ENCODE measurements around the gene PSMD14.
"Not testable (repeated sequence)": the region's sequence is repeated elsewhere in the genome, so short reads cannot be mapped to it uniquely, and the experiment has no call there.

PSMD14 gene

DNA sequence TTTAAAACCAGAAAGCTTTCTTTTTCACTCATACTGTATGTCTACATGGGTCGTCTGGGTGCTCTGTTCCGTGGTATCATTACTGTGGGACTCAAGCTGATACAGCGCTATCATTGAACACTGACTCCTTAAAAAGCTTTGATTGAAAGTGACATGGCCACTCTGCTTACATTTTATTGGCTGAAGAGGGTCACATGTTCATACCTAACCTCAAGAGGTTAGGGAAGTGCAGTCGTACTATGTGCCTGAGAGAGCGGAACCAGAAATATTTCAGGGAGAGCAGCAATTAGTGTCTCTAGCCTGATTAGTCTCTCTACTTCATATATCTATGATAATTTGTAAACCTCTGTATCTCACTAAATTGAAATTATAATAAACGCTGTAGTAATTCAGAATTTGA lies 43.5 kb downstream of the PSMD14 start:
- no peak for ATAC-seq (replicated peaks)
- Mint-ChIP-seq H3K9me3 (no peaks in the 10 kb centered on the region), H3K36me3 (ENCODE audit: insufficient read depth) (peaks cover 2% of the 10 kb centered on the region), H3K27ac (no peak overlapping the region), H3K27me3 (no peaks in the 10 kb centered on the region), H3K4me3 (no peak overlapping the region), H3K4me1 (ENCODE audit: low read depth in 2 of 2) (peaks cover 27 to 42% of the 10 kb centered on the region in 2 donors)
- DNase-seq: no peak

DNA sequence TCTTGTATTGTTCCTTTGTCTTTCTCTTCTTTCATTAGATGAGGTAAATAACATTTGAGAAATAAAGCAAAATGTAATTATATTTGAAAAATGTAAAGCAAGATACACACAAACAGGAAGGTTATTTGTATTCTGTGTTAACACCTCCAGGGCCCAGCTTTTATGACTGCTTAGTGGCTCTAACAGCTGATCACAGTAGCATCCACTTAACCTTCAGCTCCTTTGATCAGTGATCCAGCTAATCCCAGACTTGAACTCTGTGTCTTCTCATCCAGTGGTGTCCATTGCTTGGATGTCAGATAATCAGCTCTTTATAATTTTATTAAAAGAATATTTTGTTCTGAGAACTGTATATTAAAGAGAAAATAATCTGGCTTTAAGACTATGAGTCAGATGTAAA lies 44.5 kb downstream of the PSMD14 start:
- Mint-ChIP-seq H3K36me3 (ENCODE audit: insufficient read depth) (peaks cover 2% of the 10 kb centered on the region), H3K27ac (no peak overlapping the region)
- no peak for ATAC-seq (replicated peaks)

DNA sequence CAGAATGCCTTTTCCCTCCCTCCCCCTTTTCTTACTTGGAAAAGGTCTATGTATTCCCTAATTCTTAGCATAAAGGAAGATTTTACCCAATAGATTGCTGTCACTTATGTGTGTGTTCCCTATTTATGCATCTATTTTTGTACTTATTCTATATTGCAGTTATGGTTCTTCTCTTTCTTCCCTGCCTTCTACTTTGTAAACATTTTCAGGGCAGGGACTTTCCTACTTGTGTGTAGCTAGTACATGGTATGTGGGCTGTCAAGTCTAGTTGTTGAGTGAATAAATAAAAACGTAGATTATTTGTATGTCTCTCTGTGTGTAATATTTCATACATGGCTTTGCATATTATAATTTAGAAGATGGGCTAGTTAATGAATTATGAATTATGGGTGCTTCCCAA lies 45.3 kb downstream of the PSMD14 start:
- Mint-ChIP-seq H3K27ac (no peak overlapping the region), H3K4me3 (no peak overlapping the region), H3K27me3 (no peaks in the 10 kb centered on the region), H3K4me1 (ENCODE audit: low read depth in 2 of 2) (peaks cover 24 to 36% of the 10 kb centered on the region in 2 donors), H3K36me3 (ENCODE audit: insufficient read depth) (peaks cover 2% of the 10 kb centered on the region), H3K9me3 (no peaks in the 10 kb centered on the region)
- no peak for ATAC-seq (replicated peaks)
- no peak for DNase-seq

More for the DNA sequence above, 44.5 kb downstream of the PSMD14 start:
- no peak for DNase-seq
- Mint-ChIP-seq H3K27me3 (no peaks in the 10 kb centered on the region), H3K9me3 (no peaks in the 10 kb centered on the region), H3K4me1 (ENCODE audit: low read depth in 2 of 2) (peaks cover 24 to 36% of the 10 kb centered on the region in 2 donors), H3K4me3 (no peak overlapping the region)

DNA sequence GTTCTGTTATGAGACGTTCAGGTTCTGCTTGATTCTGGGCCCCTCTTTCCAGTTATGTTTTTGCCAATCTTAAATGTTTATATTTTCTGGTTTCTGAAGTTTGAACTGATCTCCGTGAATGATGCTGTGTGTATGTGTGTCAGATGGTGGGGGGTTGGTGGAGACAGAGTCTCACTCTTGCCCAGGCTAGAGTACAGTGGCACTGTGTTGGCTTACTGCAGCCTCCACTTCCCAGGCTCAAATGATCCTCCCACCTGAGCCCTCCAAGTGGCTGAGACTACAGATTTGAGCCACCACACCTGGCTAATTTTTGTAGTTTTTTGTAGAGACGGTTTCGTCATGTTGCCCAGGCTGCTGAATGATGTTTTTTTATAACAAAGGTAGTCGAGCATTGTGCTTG lies 45.9 kb downstream of the PSMD14 start:
- Mint-ChIP-seq H3K4me3 (no peak overlapping the region), H3K36me3 (ENCODE audit: insufficient read depth) (peaks cover 2% of the 10 kb centered on the region), H3K27ac (peak overlapping the region; percentile 4 to 33), H3K27me3 (no peaks in the 10 kb centered on the region), H3K4me1 (ENCODE audit: low read depth in 2 of 2) (peaks cover 22 to 33% of the 10 kb centered on the region in 2 donors), H3K9me3 (no peaks in the 10 kb centered on the region)
- ATAC-seq (replicated peaks): no peak
- DNase-seq: no peak

DNA sequence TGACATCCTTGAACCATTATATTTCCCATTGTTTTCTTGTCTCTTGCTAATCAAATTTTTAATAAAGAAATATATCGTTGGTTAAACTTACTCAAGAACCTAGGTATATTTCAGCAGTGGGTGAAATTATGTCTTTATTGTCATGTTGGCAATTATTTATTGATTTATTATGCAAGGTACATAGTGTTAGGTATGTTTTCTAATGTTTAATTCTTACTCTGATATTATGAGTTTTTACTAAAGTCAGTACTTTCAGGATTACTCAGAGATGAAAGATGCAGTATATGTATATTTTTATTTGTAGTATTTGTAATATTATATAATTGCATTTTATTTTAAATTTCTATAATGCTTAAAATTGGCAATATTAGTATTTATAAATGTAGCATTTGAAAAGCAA lies 46.9 kb downstream of the PSMD14 start:
- Mint-ChIP-seq H3K4me1 (ENCODE audit: low read depth in 2 of 2) (peaks cover 18 to 28% of the 10 kb centered on the region in 2 donors), H3K9me3 (no peaks in the 10 kb centered on the region), H3K27me3 (no peaks in the 10 kb centered on the region), H3K27ac (no peak overlapping the region), H3K36me3 (ENCODE audit: insufficient read depth) (peaks cover 2% of the 10 kb centered on the region), H3K4me3 (no peak overlapping the region)
- no peak for DNase-seq
- ATAC-seq (replicated peaks): no peak

DNA sequence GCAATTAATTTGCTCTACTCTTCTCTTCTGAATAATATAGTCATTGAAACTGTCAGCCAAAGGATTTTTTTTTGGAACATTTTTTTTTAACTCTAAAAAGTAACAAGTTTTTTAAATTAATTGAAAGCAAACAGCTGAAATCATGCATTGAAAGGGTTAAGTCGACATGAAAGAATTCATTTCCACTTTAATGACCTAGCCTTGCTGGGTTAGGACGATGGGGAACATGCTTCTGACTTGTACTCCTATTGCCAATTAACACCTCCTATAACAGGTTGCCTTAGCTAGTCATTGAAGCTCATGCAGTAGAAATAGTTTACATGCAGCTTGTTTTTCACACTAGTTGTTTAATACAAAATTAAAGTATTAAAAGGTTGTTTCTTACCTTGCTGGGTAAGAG lies 47.8 kb downstream of the PSMD14 start:
- H3K4me1 Mint-ChIP-seq (ENCODE audit: low read depth in 2 of 2): peaks cover 15 to 28% of the 10 kb centered on the region in 2 donors
- H3K27me3 Mint-ChIP-seq: no peaks in the 10 kb centered on the region
- H3K27ac Mint-ChIP-seq: no peak overlapping the region
- no peak overlapping the region for H3K4me3 Mint-ChIP-seq
- H3K9me3 Mint-ChIP-seq: no peaks in the 10 kb centered on the region
- peaks cover 2% of the 10 kb centered on the region for H3K36me3 Mint-ChIP-seq (ENCODE audit: insufficient read depth)
- ATAC-seq (replicated peaks) (no peak), DNase-seq (no peak)

DNA sequence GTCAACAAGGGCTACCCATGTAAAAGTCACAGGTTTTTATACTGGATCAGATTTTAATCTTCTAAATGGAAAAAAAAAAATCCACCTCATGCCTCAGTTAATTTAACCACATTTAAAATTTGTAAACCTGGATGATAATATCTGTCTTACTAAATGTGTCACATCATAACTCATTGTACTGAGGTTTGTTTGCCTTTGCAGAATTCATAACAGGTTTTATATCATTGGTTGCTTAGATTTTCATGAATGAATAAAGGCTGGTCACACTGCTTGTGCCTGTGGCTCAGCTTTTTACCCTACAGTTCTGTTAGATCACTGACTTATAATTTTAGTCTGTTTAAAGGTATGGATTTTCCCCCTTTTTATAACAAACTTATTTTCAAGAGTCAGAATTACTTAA lies 48.9 kb downstream of the PSMD14 start:
- H3K9me3 Mint-ChIP-seq: no peaks in the 10 kb centered on the region
- no peak for ATAC-seq (replicated peaks)

DNA sequence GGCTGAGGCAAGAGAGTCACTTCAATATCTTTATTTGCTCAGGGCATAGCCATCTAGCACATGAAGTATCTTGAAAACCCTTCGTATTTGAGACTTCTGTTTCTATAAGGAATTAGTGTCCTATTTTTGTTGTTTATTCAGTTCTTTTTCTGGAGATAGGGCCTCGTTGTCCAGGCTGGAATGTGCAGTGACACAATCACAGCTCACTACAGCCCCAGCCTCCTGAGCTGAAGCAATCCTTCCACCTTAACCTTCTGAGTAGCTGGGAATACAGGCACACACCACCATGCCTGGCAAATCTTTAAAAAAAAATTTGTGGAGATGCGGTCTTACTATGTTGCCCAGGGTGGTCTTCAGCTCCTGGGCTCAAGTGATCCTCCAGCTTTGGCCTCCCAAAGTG lies 50.6 kb downstream of the PSMD14 start:
- H3K4me3 Mint-ChIP-seq: no peak overlapping the region
- no peaks in the 10 kb centered on the region for H3K9me3 Mint-ChIP-seq
- H3K27ac Mint-ChIP-seq: no peak overlapping the region
- no peak for ATAC-seq (replicated peaks)
- no peaks in the 10 kb centered on the region for H3K27me3 Mint-ChIP-seq
- H3K4me1 Mint-ChIP-seq (ENCODE audit: low read depth in 2 of 2): peaks cover 7 to 18% of the 10 kb centered on the region in 2 donors
- DNase-seq: no peak
- peaks cover 2% of the 10 kb centered on the region for H3K36me3 Mint-ChIP-seq (ENCODE audit: insufficient read depth)

More for the DNA sequence above, 48.9 kb downstream of the PSMD14 start:
- Mint-ChIP-seq H3K36me3 (ENCODE audit: insufficient read depth) (peaks cover 2% of the 10 kb centered on the region), H3K27me3 (no peaks in the 10 kb centered on the region), H3K4me1 (ENCODE audit: low read depth in 2 of 2) (peaks cover 10 to 21% of the 10 kb centered on the region in 2 donors), H3K4me3 (no peak overlapping the region), H3K27ac (no peak overlapping the region)
- DNase-seq: no peak

DNA sequence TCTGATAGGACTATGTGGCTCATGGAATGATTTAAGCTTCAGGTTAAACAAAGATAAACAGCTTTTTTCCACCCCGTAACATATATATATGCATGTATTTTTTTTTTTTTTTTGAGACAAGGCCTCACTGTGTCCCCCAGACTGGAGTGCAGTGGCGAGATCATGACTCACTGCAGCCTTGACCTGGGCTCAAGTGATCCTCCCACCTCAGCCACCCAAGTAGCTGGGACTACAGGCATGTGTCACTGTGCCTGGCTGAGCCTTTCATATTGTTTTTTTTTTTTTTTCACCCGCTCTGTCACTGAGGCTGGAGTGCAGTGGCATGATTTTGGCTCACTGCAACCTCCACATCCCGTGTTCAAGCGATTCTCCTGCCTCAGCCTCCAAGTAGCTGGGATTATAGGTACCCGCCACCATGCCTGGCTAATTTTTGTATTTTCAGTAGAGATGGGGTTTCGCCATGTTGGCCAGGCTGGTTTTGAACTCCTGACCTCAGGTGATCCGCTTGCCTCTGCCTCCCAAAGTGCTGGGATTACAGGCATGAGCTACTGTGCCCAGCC lies 52.0 kb downstream of the PSMD14 start:
- not testable (repeated sequence) for ATAC-seq (replicated peaks); H3K9me3 Mint-ChIP-seq; H3K4me3 Mint-ChIP-seq; H3K36me3 Mint-ChIP-seq (ENCODE audit: insufficient read depth); DNase-seq; H3K27ac Mint-ChIP-seq; H3K27me3 Mint-ChIP-seq
- peaks cover 3 to 17% of the 10 kb centered on the region in 2 donors for H3K4me1 Mint-ChIP-seq (ENCODE audit: low read depth in 2 of 2)

DNA sequence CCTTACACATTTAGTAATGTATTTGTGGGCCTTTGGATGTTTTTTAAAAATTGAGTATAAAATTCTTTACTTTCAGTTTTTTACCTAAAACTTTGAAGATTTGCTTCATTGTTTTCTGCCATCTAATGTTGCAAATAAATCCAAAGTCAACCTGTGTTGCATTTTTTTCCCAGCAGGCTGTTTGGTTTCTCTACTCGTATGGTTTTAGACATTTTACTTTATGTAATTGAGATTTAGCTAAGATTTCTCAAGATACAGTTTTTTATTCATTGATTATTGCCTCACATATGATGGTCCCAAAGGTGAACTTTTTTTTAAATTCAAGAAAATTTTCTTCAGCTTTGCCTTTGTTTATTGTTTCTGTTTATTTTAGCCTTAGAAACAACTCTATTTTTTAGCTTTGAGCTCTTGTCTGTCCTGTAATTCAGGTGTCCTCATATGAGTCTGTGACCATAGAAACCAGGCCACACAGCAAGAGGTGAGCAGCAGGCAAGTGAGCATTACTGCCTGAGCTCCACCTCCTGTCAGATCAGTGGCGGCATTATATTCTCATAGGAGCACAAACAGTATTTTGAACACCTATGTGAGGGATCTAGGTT lies 54.4 kb downstream of the PSMD14 start:
- peaks cover 2 to 18% of the 10 kb centered on the region in 2 donors for H3K4me1 Mint-ChIP-seq (ENCODE audit: low read depth in 2 of 2)
- DNase-seq (no peak), ATAC-seq (replicated peaks) (no peak)
- no peak overlapping the region for H3K4me3 Mint-ChIP-seq
- H3K36me3 Mint-ChIP-seq (ENCODE audit: insufficient read depth): peaks cover 4% of the 10 kb centered on the region
- no peak overlapping the region for H3K27ac Mint-ChIP-seq
- no peaks in the 10 kb centered on the region for H3K27me3 Mint-ChIP-seq
- no peaks in the 10 kb centered on the region for H3K9me3 Mint-ChIP-seq

DNA sequence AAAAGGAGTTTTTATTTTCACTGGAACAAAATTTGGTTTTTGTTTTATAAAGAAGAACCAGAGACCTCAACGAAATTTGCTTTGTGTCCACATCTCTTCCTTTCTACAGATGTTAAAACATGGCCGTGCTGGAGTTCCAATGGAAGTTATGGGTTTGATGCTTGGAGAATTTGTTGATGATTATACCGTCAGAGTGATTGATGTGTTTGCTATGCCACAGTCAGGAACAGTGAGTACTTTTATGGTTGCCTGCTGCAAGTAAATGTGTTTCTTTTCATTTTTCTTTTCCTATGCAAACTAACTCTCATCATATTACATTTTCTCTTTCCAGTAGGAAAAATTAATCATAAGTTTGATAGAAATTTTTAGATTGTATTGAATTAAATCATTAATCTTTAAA lies 59.5 kb downstream of the PSMD14 start:
- no peaks in the 10 kb centered on the region for H3K27me3 Mint-ChIP-seq
- DNase-seq: no peak
- ATAC-seq (replicated peaks): no peak
- H3K36me3 Mint-ChIP-seq (ENCODE audit: insufficient read depth): peaks cover 16% of the 10 kb centered on the region
- no peak overlapping the region for H3K27ac Mint-ChIP-seq
- no peaks in the 10 kb centered on the region for H3K9me3 Mint-ChIP-seq
- H3K4me3 Mint-ChIP-seq: no peak overlapping the region
- H3K4me1 Mint-ChIP-seq (ENCODE audit: low read depth in 2 of 2): peaks cover 0 to 18% of the 10 kb centered on the region in 2 donors

DNA sequence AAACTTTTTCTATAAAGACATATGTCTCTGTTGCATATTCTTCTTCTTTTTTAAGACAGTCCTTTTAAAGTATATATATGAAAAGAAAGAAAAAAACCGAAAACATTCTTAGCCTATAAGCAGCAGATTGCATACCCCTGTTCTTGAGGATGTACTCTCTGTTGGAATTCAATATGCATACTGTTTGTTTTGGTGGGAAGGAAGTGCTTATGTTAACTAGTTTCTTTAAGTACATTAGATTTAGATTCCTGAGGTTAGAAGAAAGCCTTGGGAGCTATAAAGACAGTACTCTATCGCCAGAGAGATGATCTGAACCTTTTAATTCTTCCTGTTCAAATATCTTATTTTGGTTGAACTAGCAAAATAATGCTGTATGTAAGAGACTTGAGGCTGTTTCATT lies 61.1 kb downstream of the PSMD14 start:
- DNase-seq (no peak), ATAC-seq (replicated peaks) (no peak)
- Mint-ChIP-seq H3K36me3 (ENCODE audit: insufficient read depth) (peaks cover 16% of the 10 kb centered on the region), H3K27me3 (no peaks in the 10 kb centered on the region), H3K4me1 (ENCODE audit: low read depth in 2 of 2) (peaks cover 0 to 14% of the 10 kb centered on the region in 2 donors), H3K4me3 (no peak overlapping the region), H3K27ac (no peak overlapping the region), H3K9me3 (no peaks in the 10 kb centered on the region)

DNA sequence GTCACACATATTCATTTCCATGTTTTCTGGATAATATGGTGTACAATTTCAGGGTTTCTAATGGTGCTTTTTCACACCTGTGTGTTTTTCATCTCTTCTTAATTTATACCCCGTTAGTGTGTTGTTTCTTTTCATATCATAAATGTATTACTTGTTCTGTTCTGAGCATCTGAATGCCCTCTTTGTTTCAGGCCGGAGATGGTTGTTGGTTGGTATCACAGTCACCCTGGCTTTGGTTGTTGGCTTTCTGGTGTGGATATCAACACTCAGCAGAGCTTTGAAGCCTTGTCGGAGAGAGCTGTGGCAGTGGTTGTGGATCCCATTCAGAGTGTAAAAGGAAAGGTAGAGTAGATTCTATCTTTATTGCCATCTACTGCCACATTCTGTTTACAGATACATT lies 62.8 kb downstream of the PSMD14 start:
- peaks cover 0 to 5% of the 10 kb centered on the region in 2 donors for H3K4me1 Mint-ChIP-seq (ENCODE audit: low read depth in 2 of 2)
- ATAC-seq (replicated peaks): no peak
- DNase-seq: no peak
- H3K4me3 Mint-ChIP-seq: no peak overlapping the region
- H3K36me3 Mint-ChIP-seq (ENCODE audit: insufficient read depth): peaks cover 22% of the 10 kb centered on the region
- no peaks in the 10 kb centered on the region for H3K27me3 Mint-ChIP-seq
- H3K9me3 Mint-ChIP-seq: no peaks in the 10 kb centered on the region
- H3K27ac Mint-ChIP-seq: peak overlapping the region in 1 of 2 donors; percentile 46

DNA sequence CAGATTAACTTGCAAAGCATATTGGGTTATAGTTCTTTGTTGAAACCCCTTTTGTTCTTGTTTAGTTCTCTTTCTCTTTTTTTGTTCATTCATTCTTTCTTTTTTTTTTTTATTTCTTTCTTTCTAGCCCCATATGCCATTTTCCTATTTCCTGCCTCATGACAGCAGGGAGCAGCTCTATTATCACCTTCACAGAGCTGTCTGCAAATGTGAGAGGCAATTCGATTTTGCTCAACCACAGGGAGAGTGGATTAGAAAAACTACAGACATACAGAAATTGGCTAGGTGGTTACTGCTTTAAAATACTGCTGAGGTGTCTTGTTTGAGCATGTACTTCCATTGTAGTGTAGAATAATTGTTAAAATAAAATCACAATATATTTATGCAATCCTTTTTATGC lies 63.6 kb downstream of the PSMD14 start:
- Mint-ChIP-seq H3K9me3 (no peaks in the 10 kb centered on the region), H3K4me3 (no peak overlapping the region), H3K36me3 (ENCODE audit: insufficient read depth) (peaks cover 22% of the 10 kb centered on the region), H3K27me3 (no peaks in the 10 kb centered on the region), H3K4me1 (ENCODE audit: low read depth in 2 of 2) (no peaks in the 10 kb centered on the region), H3K27ac (no peak overlapping the region)
- no peak for ATAC-seq (replicated peaks)
- no peak for DNase-seq
